SU-DHL-6 (cell line): ENCODE results near the gene GPR84.

Experiments
- H2AFZ ChIP-seq: fragments of 200-600 bp; sonication (generic); 2 replicates; pipeline ENCODE4 v1.6.1; 2014; ENCODE audit warnings: low read depth, mild to moderate bottlenecking, moderate library complexity, mixed read lengths, antibody characterized with exemption, low read length; ENCODE audit not compliant: severe bottlenecking
- H3F3A ChIP-seq: fragments of 200-600 bp; shearing (Covaris generic); 2 replicates; pipeline ENCODE4 v1.6.0; 2016; ENCODE audit warnings: antibody characterized with exemption, mild to moderate bottlenecking; ENCODE audit not compliant: insufficient read depth
- H3K27ac ChIP-seq: fragments of 200-600 bp; sonication (generic); 2 replicates; pipeline ENCODE4 v1.5.1; 2016; ENCODE audit warnings: low read depth, mild to moderate bottlenecking, low read length, moderate library complexity, mixed read lengths
- H3K27me3 ChIP-seq: fragments of 200-600 bp; sonication (generic), shearing (Covaris generic); 2 replicates; pipeline ENCODE4 v1.6.0; 2014; ENCODE audit warnings: mild to moderate bottlenecking, low read length
- H3K36me3 ChIP-seq: fragments of 200-600 bp; sonication (generic); 2 replicates; pipeline ENCODE4 v1.6.1; 2014; ENCODE audit warnings: mild to moderate bottlenecking, low read length, mixed read lengths
- H3K4me2 ChIP-seq: fragments of 300-600, 200-600 bp; shearing (Covaris generic), sonication (generic); 2 replicates; pipeline ENCODE4 v1.6.0; 2014; ENCODE audit warnings: low read length, low read depth, mild to moderate bottlenecking; ENCODE audit not compliant: poor library complexity, severe bottlenecking
- H3K4me3 ChIP-seq: fragments of 200-600 bp; sonication (generic); 2 replicates; pipeline ENCODE4 v1.5.1; 2014; ENCODE audit warnings: antibody characterized with exemption, low read length, mild to moderate bottlenecking, mixed read lengths; ENCODE audit not compliant: insufficient read depth, poor library complexity, severe bottlenecking
- H3K79me2 ChIP-seq: fragments of 200-600 bp; sonication (generic); 2 replicates; pipeline ENCODE4 v1.6.1; 2014; ENCODE audit warnings: mild to moderate bottlenecking, low read length, moderate library complexity; ENCODE audit not compliant: insufficient read depth
- H3K9ac ChIP-seq: fragments of 200-600 bp; sonication (generic); 2 replicates; pipeline ENCODE4 v1.7.0; 2014; ENCODE audit warnings: mild to moderate bottlenecking, low read length
- H3K9me2 ChIP-seq: fragments of 200-600 bp; sonication (generic); replicated peaks from 2 replicates; pipeline ENCODE4 v1.6.1; 2014; ENCODE audit warnings: low read length; ENCODE audit not compliant: insufficient read depth
- H3K9me3 ChIP-seq: fragments of 200-600 bp; sonication (generic); 2 replicates; pipeline ENCODE4 v1.6.1; 2014; ENCODE audit warnings: low read length, mixed read lengths; ENCODE audit not compliant: insufficient read depth
- H4K20me1 ChIP-seq: fragments of 200-600 bp; sonication (generic); 2 replicates; pipeline ENCODE4 v1.6.1; 2014; ENCODE audit warnings: low read depth, mild to moderate bottlenecking, antibody characterized with exemption, low read length, moderate library complexity, mixed read lengths
- CTCF ChIP-seq: fragments of 200-600 bp; sonication (generic); IDR thresholded peaks from one replicate; pipeline ENCODE4 v1.5.1; 2017; ENCODE audit warnings: antibody characterized with exemption, mild to moderate bottlenecking, low read length, moderate library complexity; ENCODE audit not compliant: insufficient read depth, poor library complexity, severe bottlenecking
- EZH2phosphoT487 ChIP-seq: fragments of 200-600 bp; sonication (generic), shearing (Covaris generic); conservative IDR thresholded peaks from 2 replicates; pipeline ENCODE4 v1.6.1; 2018; ENCODE audit warnings: mild to moderate bottlenecking, antibody characterized with exemption, low read length, moderate library complexity, mixed read lengths

The GPR84 gene

GRCh38 chr12:54385251-54385914 lies 21.1 kb upstream of the GPR84 start:
- H3K9ac ChIP-seq = no peak overlapping the region
- no peaks in the 10 kb centered on the region for H3K9me3 ChIP-seq
- TF ChIP-seq EZH2phosphoT487 (no peak), CTCF (no peak)
- H3K27ac ChIP-seq = no peak overlapping the region
- H2AFZ ChIP-seq = no peak overlapping the region
- no peaks in the 10 kb centered on the region for H3K9me2 ChIP-seq
- H3K79me2 ChIP-seq = no peaks in the 10 kb centered on the region
- no peaks in the 10 kb centered on the region for H3K27me3 ChIP-seq
- H3K4me3 ChIP-seq = no peak overlapping the region
- H3K36me3 ChIP-seq = no peaks in the 10 kb centered on the region
- no peak overlapping the region for H3K4me2 ChIP-seq
- no peaks in the 10 kb centered on the region for H3F3A ChIP-seq
- no peaks in the 10 kb centered on the region for H4K20me1 ChIP-seq

DNA sequence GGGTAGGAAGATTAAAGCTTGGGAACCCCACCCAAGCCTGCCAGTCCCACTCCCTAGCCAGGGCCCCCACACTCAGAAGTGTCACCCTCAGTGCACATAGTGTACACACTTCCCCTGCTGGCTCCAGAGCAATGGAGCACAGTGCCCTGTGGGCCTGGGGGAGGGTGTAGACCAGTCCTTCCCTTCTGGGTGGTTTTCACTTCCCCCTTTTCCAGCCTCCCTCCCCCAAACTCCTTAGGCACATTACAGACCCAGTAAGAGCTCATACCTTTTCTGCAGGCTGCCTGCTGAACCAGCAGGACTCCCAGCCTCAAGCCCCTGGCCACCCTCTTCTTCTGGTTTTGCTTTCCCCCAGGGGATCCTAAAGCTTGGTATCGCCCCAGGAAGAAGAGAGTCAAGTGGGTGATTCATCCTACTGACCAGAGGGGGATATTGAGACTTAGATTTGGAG lies 20.3 kb upstream of the GPR84 start, which contains the start of gene ZNF385A:
TSS of gene ZNF385A (minus strand) at position 143 of the 451 bp plus-strand sequence. CDS start 219 bp downstream, outside the sequence.
- Histone ChIP-seq H3K27me3 (no peaks in the 10 kb centered on the region), H3K79me2 (no peaks in the 10 kb centered on the region), H3K9me3 (no peaks in the 10 kb centered on the region), H3K9ac (no peak within 1 kb of the TSS), H3K27ac (no peak within 1 kb of the TSS), H3F3A (no peaks in the 10 kb centered on the region), H3K9me2 (no peaks in the 10 kb centered on the region), H3K4me2 (no peak within 1 kb of the TSS), H2AFZ (no peak within 1 kb of the TSS), H4K20me1 (no peaks in the 10 kb centered on the region), H3K4me3 (no peak within 1 kb of the TSS), H3K36me3 (no peaks in the 10 kb centered on the region)
- TF ChIP-seq CTCF (no peak), EZH2phosphoT487 (no peak)

GRCh38 chr12:54383041-54383609 lies 18.8 kb upstream of the GPR84 start:
- Histone ChIP-seq H3F3A (no peaks in the 10 kb centered on the region), H4K20me1 (no peaks in the 10 kb centered on the region), H3K9me2 (no peaks in the 10 kb centered on the region), H2AFZ (no peak overlapping the region), H3K9ac (no peak overlapping the region), H3K4me2 (no peak overlapping the region), H3K27me3 (no peaks in the 10 kb centered on the region), H3K36me3 (no peaks in the 10 kb centered on the region), H3K79me2 (no peaks in the 10 kb centered on the region), H3K9me3 (no peaks in the 10 kb centered on the region), H3K4me3 (no peak overlapping the region), H3K27ac (no peak overlapping the region)
- TF ChIP-seq EZH2phosphoT487 (no peak), CTCF (no peak)
